Superior temporal gyrus (tissue), 1 donor: Measurements from ENCODE around the gene ADRB2.

ENCODE experiments used
- DNase-seq: peaks from one replicate; pipeline ENCODE4 v3.0.0-alpha.2; 2016; ENCODE audit errors: extremely low spot score

ADRB2 gene

GRCh38 chr5:148831590-148832565 is 5.5 kb downstream of the ADRB2 start:
- no peak for DNase-seq

- DNase-seq = no peak
Observed at GRCh38 chr5:148833122-148833521, 6.7 kb downstream of the ADRB2 start.

GRCh38 chr5:148833925-148834324 is 7.5 kb downstream of the ADRB2 start:
- DNase-seq = no peak

- DNase-seq = no peak
Observed at GRCh38 chr5:148834689-148835088, 8.3 kb downstream of the ADRB2 start.

GRCh38 chr5:148836272-148837250 is 10.2 kb downstream of the ADRB2 start:
- DNase-seq = no peak

- no peak for DNase-seq
Observed at GRCh38 chr5:148837383-148837782, 11.0 kb downstream of the ADRB2 start.

- no peak for DNase-seq
Observed at GRCh38 chr5:148838357-148838756, 11.9 kb downstream of the ADRB2 start.

GRCh38 chr5:148839960-148840359 is 13.5 kb downstream of the ADRB2 start:
- DNase-seq = no peak

GRCh38 chr5:148840531-148840930 is 14.1 kb downstream of the ADRB2 start:
- no peak for DNase-seq

GRCh38 chr5:148841519-148841918 is 15.1 kb downstream of the ADRB2 start:
- DNase-seq = no peak

GRCh38 chr5:148842161-148842560 is 15.8 kb downstream of the ADRB2 start:
- DNase-seq = no peak

GRCh38 chr5:148843510-148844318 is 17.3 kb downstream of the ADRB2 start:
- no peak for DNase-seq

GRCh38 chr5:148844433-148845280 is 18.2 kb downstream of the ADRB2 start:
- no peak for DNase-seq

GRCh38 chr5:148846930-148847329 is 20.5 kb downstream of the ADRB2 start:
- no peak for DNase-seq

- DNase-seq = no peak
Observed at GRCh38 chr5:148847456-148847855, 21.0 kb downstream of the ADRB2 start.

GRCh38 chr5:148848393-148849031 is 22.1 kb downstream of the ADRB2 start:
- no peak for DNase-seq

GRCh38 chr5:148849461-148849860 is 23.1 kb downstream of the ADRB2 start:
- no peak for DNase-seq

GRCh38 chr5:148850836-148851235 is 24.4 kb downstream of the ADRB2 start:
- DNase-seq = no peak

GRCh38 chr5:148853868-148854267 is 27.5 kb downstream of the ADRB2 start:
- no peak for DNase-seq
